Parathyroid adenoma (tissue), 2 donors: Measurements from ENCODE around the gene UBE2QL1.

Source experiments
- H2AFZ ChIP-seq: fragments of 300-600 bp; sonication (generic); one replicate; pipeline ENCODE4 v1.7.0; 2017; ENCODE audit warnings: antibody characterized with exemption, mild to moderate bottlenecking
- H3K27ac ChIP-seq: fragments of 300-600 bp; sonication (generic); one replicate; pipeline ENCODE4 v1.7.0; 2017
- H3K27me3 ChIP-seq: fragments of 300-600 bp; sonication (generic); one replicate; pipeline ENCODE4 v1.7.0; 2017; ENCODE audit warnings: low read length; ENCODE audit not compliant: control insufficient read depth, insufficient read depth
- H3K36me3 ChIP-seq: fragments of 300-600 bp; sonication (generic); one replicate; pipeline ENCODE4 v1.7.0; 2017; ENCODE audit warnings: low read length; ENCODE audit not compliant: control insufficient read depth, insufficient read depth
- H3K4me1 ChIP-seq: fragments of 300-600 bp; sonication (generic); one replicate; pipeline ENCODE4 v1.7.0; 2017; ENCODE audit warnings: control low read depth
- H3K4me2 ChIP-seq: fragments of 300-600 bp; sonication (generic); one replicate; pipeline ENCODE4 v1.7.0; 2017; ENCODE audit warnings: low read length
- H3K4me3 ChIP-seq: fragments of 300-600 bp; sonication (generic); one replicate; pipeline ENCODE4 v1.7.0; 2017; ENCODE audit warnings: low read depth, low read length
- H3K79me2 ChIP-seq: fragments of 300-600 bp; sonication (generic); one replicate; pipeline ENCODE4 v1.7.0; 2017; ENCODE audit warnings: control low read depth
- H3K9ac ChIP-seq: fragments of 300-600 bp; sonication (generic); one replicate; pipeline ENCODE4 v1.7.0; 2017; ENCODE audit warnings: mild to moderate bottlenecking
- H3K9me3 ChIP-seq: fragments of 300-600 bp; sonication (generic); one replicate; pipeline ENCODE4 v1.7.0; 2017; ENCODE audit warnings: low read length; ENCODE audit not compliant: control insufficient read depth
- CTCF ChIP-seq: fragments of 300-600 bp; sonication (generic); IDR thresholded peaks from one replicate; pipeline ENCODE4 v1.7.0; 2017; ENCODE audit warnings: antibody characterized with exemption, mild to moderate bottlenecking
- donor health status: primary hyperparathyroidism.

Gene UBE2QL1

GRCh38 chr5:6539060-6539459 lies 90.4 kb downstream of the UBE2QL1 start:
- no peaks in the 10 kb centered on the region for H3K79me2 ChIP-seq
- H3K4me1 ChIP-seq: no peaks in the 10 kb centered on the region
- no peak overlapping the region for H3K27ac ChIP-seq
- TF ChIP-seq CTCF: no peak
- H3K27me3 ChIP-seq: no peaks in the 10 kb centered on the region
- no peak overlapping the region for H3K4me2 ChIP-seq
- no peaks in the 10 kb centered on the region for H3K9me3 ChIP-seq
- H3K9ac ChIP-seq: no peak overlapping the region
- H3K36me3 ChIP-seq: no peaks in the 10 kb centered on the region
- H2AFZ ChIP-seq: no peak overlapping the region
- no peak overlapping the region for H3K4me3 ChIP-seq

GRCh38 chr5:6540111-6540827 lies 91.6 kb downstream of the UBE2QL1 start:
- Histone ChIP-seq H3K36me3 (no peaks in the 10 kb centered on the region), H3K9me3 (no peaks in the 10 kb centered on the region), H3K4me3 (no peak overlapping the region), H3K9ac (no peak overlapping the region), H3K27me3 (no peaks in the 10 kb centered on the region), H3K4me2 (no peak overlapping the region), H3K27ac (no peak overlapping the region), H2AFZ (no peak overlapping the region), H3K79me2 (no peaks in the 10 kb centered on the region), H3K4me1 (no peaks in the 10 kb centered on the region)
- TF ChIP-seq CTCF: no peak

- Histone ChIP-seq H3K79me2 (no peaks in the 10 kb centered on the region), H3K4me2 (no peak overlapping the region), H3K36me3 (no peaks in the 10 kb centered on the region), H3K9ac (no peak overlapping the region), H3K9me3 (no peaks in the 10 kb centered on the region), H3K4me3 (no peak overlapping the region), H2AFZ (no peak overlapping the region), H3K27me3 (no peaks in the 10 kb centered on the region), H3K4me1 (no peaks in the 10 kb centered on the region), H3K27ac (no peak overlapping the region)
- TF ChIP-seq CTCF: no peak
Observed at GRCh38 chr5:6541256-6542013, 92.8 kb downstream of the UBE2QL1 start.

DNA sequence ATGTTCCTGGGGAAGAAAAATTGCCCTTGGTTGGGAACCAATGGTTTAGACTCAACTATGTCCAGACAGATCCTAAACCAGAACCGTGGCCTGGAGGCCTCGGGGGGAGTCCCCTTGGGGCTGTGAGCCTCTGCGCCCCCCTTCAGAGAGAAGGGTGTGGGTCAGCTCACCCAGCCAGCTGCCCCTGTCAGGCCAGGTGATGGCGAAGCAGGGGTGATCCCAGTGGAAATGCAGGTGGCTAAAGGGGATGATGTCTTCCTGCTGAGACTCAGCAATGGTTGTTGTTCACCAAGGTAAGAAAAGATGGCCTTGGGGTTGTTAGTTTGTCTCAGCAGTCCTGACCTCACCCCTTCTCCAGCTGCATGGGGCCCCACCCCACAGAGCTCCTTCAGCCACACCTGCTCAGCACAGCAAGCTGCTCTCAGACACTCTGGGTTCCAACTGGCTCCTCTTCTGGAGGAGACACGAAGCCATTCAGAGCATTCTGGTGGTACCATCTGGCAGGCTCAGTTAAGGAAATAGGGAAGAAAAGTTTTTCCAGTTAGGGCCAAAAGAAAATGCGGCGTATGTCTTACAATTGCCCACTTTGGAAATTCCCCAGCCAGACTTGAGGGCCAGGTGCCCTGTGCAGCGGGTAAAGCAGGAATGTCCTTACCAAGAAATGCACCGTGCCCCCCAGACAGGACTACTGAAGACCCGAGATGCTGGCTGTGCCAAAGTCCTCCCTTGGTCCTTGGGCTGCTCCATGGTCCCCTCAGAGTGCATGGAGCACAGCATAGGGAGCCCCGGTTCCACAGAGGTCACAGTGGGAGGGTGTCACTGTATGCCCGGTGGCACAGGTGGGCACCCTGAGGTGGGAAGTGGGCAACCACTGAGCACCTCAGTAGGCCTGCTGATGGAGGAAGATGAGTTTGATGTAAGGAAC lies 94.0 kb downstream of the UBE2QL1 start:
- H3K79me2 ChIP-seq: no peaks in the 10 kb centered on the region
- H2AFZ ChIP-seq: no peak overlapping the region
- H3K4me1 ChIP-seq: no peaks in the 10 kb centered on the region
- no peaks in the 10 kb centered on the region for H3K36me3 ChIP-seq
- no peaks in the 10 kb centered on the region for H3K9me3 ChIP-seq
- H3K27me3 ChIP-seq: no peaks in the 10 kb centered on the region
- H3K4me3 ChIP-seq: no peak overlapping the region
- no peak for TF ChIP-seq CTCF
- H3K4me2 ChIP-seq: no peak overlapping the region
- H3K9ac ChIP-seq: no peak overlapping the region
- no peak overlapping the region for H3K27ac ChIP-seq
